CD4-positive, alpha-beta T cell (primary cell): ENCODE results near the gene ARL6IP6. TPM values are rescaled to one million over a fixed set of nuclear protein-coding genes. Genes with fewer than 3 reads are reported as not detected.

Source experiments
- ATAC-seq: fragments of 200-7000 bp; cut with Tn5 transposase; one replicate; pipeline ENCODE4 v1.10.0; 2022; ENCODE audit warnings: mild to moderate bottlenecking; ENCODE audit not compliant: poor library complexity
- CTCF ChIA-PET: fragments of 350-600 bp; sonication (Branson Sonifier 250); formaldehyde crosslinking; loops from one replicate; lab custom pipeline; 2021; ENCODE audit warnings: antibody characterized with exemption, inconsistent platforms; lab: Charles Lee
- POLR2A ChIA-PET: fragments of 350-600 bp; sonication (Branson Sonifier 250); formaldehyde crosslinking; loops from one replicate; lab custom pipeline; 2021; ENCODE audit warnings: antibody characterized with exemption, inconsistent platforms; lab: Charles Lee
- DNase-seq, 14 experiments: peaks; one replicate each; pipeline ENCODE4 v3.0.0-alpha.2; 2013 to 2020; ENCODE audit warnings: mixed read lengths in 2 of 14
- H3K27ac ChIP-seq, 2 donors: one replicate each; pipeline versions ENCODE4 v1.5.1 to v1.7.0; 2013; ENCODE audit warnings: low read length in 2 of 2, low read depth in 1 of 2, mild to moderate bottlenecking in 1 of 2
- H3K27me3 ChIP-seq, 2 experiments: 1 replicate in 1 of 2; 2 replicates in 1 of 2; pipeline versions ENCODE4 v1.6.1 to v1.7.0; 2013; ENCODE audit warnings: low read length in 2 of 2, control low read depth in 1 of 2, mild to moderate bottlenecking in 1 of 2, moderate library complexity in 1 of 2; ENCODE audit not compliant: insufficient read depth in 2 of 2, control insufficient read depth in 1 of 2
- H3K36me3 ChIP-seq: one replicate; pipeline ENCODE4 v1.6.1; 2013; ENCODE audit warnings: low read length, control low read depth; ENCODE audit not compliant: insufficient read depth
- H3K4me1 ChIP-seq: one replicate; pipeline ENCODE4 v1.6.1; 2013; ENCODE audit warnings: low read length, control low read depth; ENCODE audit not compliant: insufficient read depth
- H3K4me3 ChIP-seq: one replicate; pipeline ENCODE4 v1.5.1; 2013; ENCODE audit warnings: mild to moderate bottlenecking, low read length, moderate library complexity
- H3K9me3 ChIP-seq, 2 experiments: 1 replicate in 1 of 2; 2 replicates in 1 of 2; pipeline versions ENCODE4 v1.6.1 to v1.7.0; 2013; ENCODE audit warnings: low read length in 2 of 2, mild to moderate bottlenecking in 2 of 2, control low read depth in 1 of 2, moderate library complexity in 1 of 2; ENCODE audit not compliant: control insufficient read depth in 1 of 2, insufficient read depth in 1 of 2
- H3K27ac Mint-ChIP-seq: one replicate; pipeline ENCODE4 v1.8.0; 2020; ENCODE audit warnings: mixed read lengths
- H3K27me3 Mint-ChIP-seq: one replicate; pipeline ENCODE4 v1.8.0; 2021; ENCODE audit warnings: mixed read lengths
- H3K36me3 Mint-ChIP-seq: one replicate; pipeline ENCODE4 v1.8.0; 2021; ENCODE audit warnings: low read depth, mixed read lengths
- H3K4me1 Mint-ChIP-seq: one replicate; pipeline ENCODE4 v1.8.0; 2021; ENCODE audit warnings: low read depth, mixed read lengths
- H3K4me3 Mint-ChIP-seq: one replicate; pipeline ENCODE4 v1.8.0; 2020; ENCODE audit warnings: mild to moderate bottlenecking, mixed read lengths
- H3K9me3 Mint-ChIP-seq: one replicate; pipeline ENCODE4 v1.8.0; 2020; ENCODE audit warnings: mixed read lengths
- CTCF ChIP-seq: fragments of 200-600 bp; IDR thresholded peaks from one replicate; pipeline ENCODE4 v1.8.0; 2022; ENCODE audit warnings: antibody characterized with exemption, mild to moderate bottlenecking
- intact Hi-C, 2 experiments: fragments of 100-400 bp; cut with DNase I in 1 of 2; cut with micrococcal nuclease in 1 of 2; formaldehyde crosslinking; loops; one replicate each; pipeline versions ENCODE4 v1.15.1 to v1.9.0; 2023 to 2025; cut with DNase I, micrococcal nuclease
- total RNA-seq, 174 experiments: library from RNA in 2 of 174; stranded (reverse) in 2 of 174; gene quantifications; one replicate each; pipeline ENCODE4 v1.2.3 and lab custom pipeline; 2021 to 2026

Gene ARL6IP6
- total RNA-seq, 2 experiments from 2014 or later, result 6.3 to 6.7 TPM

GRCh38 chr2:152811916-152812315 is 93.5 kb downstream of the ARL6IP6 start:
- Histone ChIP-seq H3K36me3 (no peaks in the 10 kb centered on the region), H3K4me3 (no peak overlapping the region), H3K27ac (no peak overlapping the region), H3K27me3 (peaks cover 0 to 3% of the 10 kb centered on the region in 2 experiments), H3K4me1 (no peaks in the 10 kb centered on the region), H3K9me3 (peaks cover 14 to 19% of the 10 kb centered on the region in 2 experiments)
- no peak for ATAC-seq
- intact Hi-C loops, result no loop called here
- no peak for TF ChIP-seq CTCF
- no peak for DNase-seq
- Mint-ChIP-seq H3K36me3 (no peaks in the 10 kb centered on the region), H3K4me3 (no peak overlapping the region), H3K9me3 (peaks cover 13% of the 10 kb centered on the region), H3K27ac (no peak overlapping the region), H3K27me3 (peaks cover 10% of the 10 kb centered on the region), H3K4me1 (no peaks in the 10 kb centered on the region)
- ChIA-PET CTCF (no interaction called here), POLR2A (no interaction called here)

Other genes with a start within 250 kb of the ARL6IP6 start
- 100 to 1,000 TPM; 146 to 148 TPM for gene PRPF40A, start 1.2 kb upstream of the ARL6IP6 start, total RNA-seq